ENCODE results near the gene PRODH.
"Not testable (repeated sequence)": the region's sequence is repeated elsewhere in the genome, so short reads cannot be mapped to it uniquely, and the experiment has no call there.

PRODH gene

GRCh38 chr22:18968011-18968749 is 32.1 kb upstream of the PRODH start:
- no peak for DNase-seq (ENCODE audit: low read depth)

- DNase-seq (ENCODE audit: low read depth) = not testable (repeated sequence)
Measured at GRCh38 chr22:18967391-18968010, 31.4 kb upstream of the PRODH start.

GRCh38 chr22:18966748-18967147 is 30.7 kb upstream of the PRODH start:
- DNase-seq (ENCODE audit: low read depth) = no peak

GRCh38 chr22:18965526-18966421 is 29.7 kb upstream of the PRODH start:
- DNase-seq (ENCODE audit: low read depth) = no peak

GRCh38 chr22:18964501-18965265 is 28.6 kb upstream of the PRODH start:
- DNase-seq (ENCODE audit: low read depth) = not testable (repeated sequence)

GRCh38 chr22:18964051-18964450 is 28.0 kb upstream of the PRODH start:
- DNase-seq (ENCODE audit: low read depth) = not testable (repeated sequence)

- DNase-seq (ENCODE audit: low read depth) = no peak
Measured at GRCh38 chr22:18962308-18962635, 26.2 kb upstream of the PRODH start.

GRCh38 chr22:18961632-18962307 is 25.7 kb upstream of the PRODH start:
- not testable (repeated sequence) for DNase-seq (ENCODE audit: low read depth)

- DNase-seq (ENCODE audit: low read depth) = not testable (repeated sequence)
Measured at GRCh38 chr22:18961201-18961600, 25.1 kb upstream of the PRODH start.

- DNase-seq (ENCODE audit: low read depth) = not testable (repeated sequence)
Measured at GRCh38 chr22:18960166-18960820, 24.2 kb upstream of the PRODH start.

GRCh38 chr22:18959741-18960140 is 23.6 kb upstream of the PRODH start:
- DNase-seq (ENCODE audit: low read depth) = not testable (repeated sequence)

GRCh38 chr22:18959266-18959665 is 23.2 kb upstream of the PRODH start:
- not testable (repeated sequence) for DNase-seq (ENCODE audit: low read depth)

- not testable (repeated sequence) for DNase-seq (ENCODE audit: low read depth)
Measured at GRCh38 chr22:18958738-18959137, 22.6 kb upstream of the PRODH start.

- not testable (repeated sequence) for DNase-seq (ENCODE audit: low read depth)
Measured at GRCh38 chr22:18958321-18958705, 22.2 kb upstream of the PRODH start.

- DNase-seq (ENCODE audit: low read depth) = not testable (repeated sequence)
Measured at GRCh38 chr22:18957621-18958320, 21.7 kb upstream of the PRODH start.

GRCh38 chr22:18956956-18957355 is 20.9 kb upstream of the PRODH start:
- not testable (repeated sequence) for DNase-seq (ENCODE audit: low read depth)

GRCh38 chr22:18956121-18956895 is 20.2 kb upstream of the PRODH start:
- not testable (repeated sequence) for DNase-seq (ENCODE audit: low read depth)

GRCh38 chr22:18955696-18956095 is 19.6 kb upstream of the PRODH start:
- DNase-seq (ENCODE audit: low read depth) = no peak

- DNase-seq (ENCODE audit: low read depth) = no peak
Measured at GRCh38 chr22:18954990-18955571, 19.0 kb upstream of the PRODH start.

Data from stimulated activated CD8-positive, alpha-beta memory T cell treated with anti-CD3 and anti-CD28 coated beads, Interleukin-15, amount 100 ng/mL, for 24 hours (primary cell).